SIG-M5 (cell line): ENCODE measurements around the gene LHX1.

Experiments
- DNase-seq: peaks from one replicate; lab custom pipeline; 2025; lab: John Stamatoyannopoulos, UW

LHX1 gene

DNA sequence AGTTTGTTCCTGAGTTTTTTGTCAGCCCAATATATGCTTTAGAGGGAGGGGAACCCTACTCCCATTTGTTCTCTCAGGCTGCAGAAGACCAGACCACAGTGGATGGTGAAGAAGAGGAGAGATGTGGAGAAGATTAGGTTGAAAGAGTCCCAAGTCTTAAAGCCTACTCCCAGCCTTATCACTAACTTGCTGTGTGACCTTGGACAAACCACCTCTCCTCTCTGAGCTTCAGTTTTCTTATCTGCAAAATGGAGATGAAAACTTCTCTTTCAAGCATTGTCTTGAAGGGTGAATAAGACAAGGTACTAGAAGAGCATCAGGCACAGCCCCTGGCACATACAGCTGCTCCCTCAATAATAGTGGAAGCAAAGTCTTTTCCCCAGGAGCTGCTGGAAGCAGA is 15.1 kb upstream of the LHX1 start:
- DNase-seq = no peak

DNA sequence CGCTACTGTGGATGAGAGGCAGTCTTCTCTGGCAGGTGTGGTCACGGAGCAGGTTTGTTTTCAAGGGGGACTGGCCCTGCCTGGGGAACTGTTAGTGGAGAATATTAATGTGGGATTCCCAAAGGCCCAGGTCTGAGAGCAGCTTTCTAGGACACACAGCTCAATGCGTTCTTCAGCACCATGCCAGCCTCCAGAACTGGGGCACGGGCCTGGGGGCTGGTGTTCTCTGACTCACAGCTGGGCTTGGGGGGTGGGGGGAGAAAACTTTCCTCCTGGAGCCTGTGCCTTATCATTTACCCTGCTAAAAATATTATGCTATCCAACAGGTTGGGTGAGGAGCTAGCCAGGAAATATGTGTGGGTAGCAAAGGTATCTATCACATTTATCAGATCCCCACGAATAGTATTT is 13.5 kb upstream of the LHX1 start:
- no peak for DNase-seq

DNA sequence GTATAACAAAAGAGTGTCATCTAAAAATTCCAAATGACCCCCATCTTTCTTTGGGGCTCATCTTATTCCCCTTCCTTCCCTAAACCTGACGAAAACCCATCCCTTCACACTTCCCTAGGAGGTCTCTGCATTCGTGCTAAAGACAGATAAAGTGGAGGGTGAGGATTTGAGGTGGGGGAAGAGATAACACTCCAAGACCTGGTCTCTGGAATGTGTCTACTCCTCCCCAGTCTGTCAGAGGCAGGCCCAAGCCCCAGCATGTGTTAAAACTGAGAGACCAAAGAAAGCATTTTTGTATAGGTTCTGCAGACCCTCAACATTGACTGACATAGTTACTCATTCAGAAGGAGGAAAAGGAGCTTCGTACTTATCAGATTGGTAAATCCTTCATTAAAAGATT is 11.0 kb upstream of the LHX1 start:
- no peak for DNase-seq

DNA sequence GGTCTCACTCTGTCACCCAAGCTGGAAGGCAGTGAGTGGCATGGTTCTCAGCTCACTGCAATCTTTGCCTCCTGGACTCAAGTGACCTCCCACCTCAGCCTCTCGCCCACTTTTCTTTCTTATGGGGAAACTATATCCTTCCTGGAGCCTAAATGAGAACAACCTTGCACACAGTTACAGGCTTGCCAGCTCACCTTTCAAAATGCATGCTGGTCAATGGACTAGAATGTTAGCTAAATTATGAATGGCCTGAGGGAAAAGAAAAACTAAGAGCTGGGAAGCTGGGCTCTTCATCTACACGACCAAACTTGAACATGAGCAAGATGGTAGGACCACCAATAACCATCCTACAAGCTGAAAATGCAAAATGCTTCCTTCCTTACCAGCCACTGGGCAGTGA is 10.6 kb upstream of the LHX1 start:
- no peak for DNase-seq

DNA sequence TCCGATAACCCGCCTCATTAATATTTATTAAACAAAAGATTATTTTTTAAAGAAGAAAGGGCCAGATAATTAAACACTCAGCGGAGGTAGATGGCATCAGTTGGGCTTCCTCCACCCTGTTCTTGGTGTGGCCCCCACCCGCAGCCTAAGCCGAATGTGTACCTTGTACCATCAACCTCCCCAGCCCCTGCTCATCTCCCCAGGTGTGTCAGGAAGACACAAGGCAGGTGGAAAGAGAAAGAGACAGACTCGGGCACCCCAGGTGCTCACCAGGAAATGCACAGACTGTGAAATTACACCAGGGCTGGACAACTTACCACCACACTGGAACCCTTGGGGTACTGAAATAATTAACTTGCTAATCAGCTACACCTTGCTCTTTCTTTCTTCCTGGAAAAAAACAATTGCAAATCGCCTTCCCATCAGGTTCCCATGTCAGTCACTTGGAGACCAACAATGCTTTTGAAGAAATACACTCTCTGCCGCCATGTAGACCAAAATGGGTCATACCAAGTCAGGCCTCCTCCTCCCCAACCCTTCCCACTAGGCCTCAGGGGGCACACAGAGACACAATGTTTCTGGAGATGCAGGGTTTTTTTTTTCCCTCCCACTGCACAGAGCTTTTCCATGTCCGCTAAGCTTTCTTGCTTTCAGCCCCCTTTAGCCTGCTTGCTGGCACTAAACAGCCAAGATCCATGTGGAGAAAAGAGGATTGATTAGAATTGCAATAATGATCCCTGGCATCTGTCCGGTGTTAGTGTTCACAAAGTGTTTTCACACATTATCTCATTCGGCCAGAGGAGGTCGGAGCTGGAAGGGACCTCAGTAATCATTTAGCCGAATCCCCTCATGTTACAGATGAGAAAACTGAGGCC is 8.6 kb upstream of the LHX1 start:
- DNase-seq = no peak

DNA sequence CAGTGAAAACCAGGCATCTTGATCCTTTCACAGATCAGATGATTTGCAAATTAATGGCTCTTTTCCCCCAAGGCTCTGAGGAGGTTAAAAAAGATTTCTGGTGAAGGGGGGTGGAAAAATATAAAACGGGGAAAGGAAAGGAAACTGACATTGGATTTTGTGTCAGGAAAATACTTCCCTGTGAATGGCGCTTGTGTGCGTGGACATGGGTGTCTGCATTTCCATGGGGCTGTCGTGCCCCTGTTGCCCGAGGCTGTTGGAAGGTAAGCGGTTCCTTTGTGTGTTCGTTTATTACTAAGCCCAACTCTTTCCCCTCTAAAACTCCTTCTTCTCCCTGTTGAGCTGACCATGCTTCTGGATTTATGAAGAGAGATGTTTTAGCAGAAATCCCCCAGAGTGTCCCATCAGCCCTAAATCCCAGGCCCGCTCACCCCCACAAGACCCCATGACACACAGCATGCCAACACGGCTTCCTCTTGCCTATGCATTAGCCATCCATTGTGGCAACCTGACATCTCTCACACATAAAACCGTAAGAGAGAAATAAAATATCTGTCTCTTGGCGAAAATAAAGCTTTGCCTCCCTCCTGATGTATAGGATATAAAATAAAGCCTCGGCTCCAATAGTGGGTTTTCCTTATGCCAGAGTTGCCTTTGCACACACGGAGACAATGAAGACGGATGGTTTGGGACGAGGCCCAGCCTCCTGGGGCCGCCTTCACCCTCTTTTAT is 7.3 kb upstream of the LHX1 start:
- DNase-seq = no peak

DNA sequence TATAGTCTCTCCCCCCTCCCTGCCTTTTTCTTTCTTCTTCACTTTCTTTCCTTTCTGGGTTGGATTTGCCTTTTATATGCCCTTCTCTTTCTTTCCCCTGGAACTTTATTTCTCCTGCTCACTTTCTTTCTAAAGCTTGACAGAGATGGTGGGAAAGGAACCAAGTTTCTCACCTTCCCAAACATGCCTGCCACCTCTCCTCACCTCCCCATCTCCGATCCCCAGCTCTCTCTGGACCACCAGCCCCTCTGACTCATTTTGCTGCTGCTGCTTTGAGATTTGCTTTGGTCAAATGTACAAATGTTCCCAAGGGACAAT is 6.7 kb upstream of the LHX1 start:
- DNase-seq = no peak

DNA sequence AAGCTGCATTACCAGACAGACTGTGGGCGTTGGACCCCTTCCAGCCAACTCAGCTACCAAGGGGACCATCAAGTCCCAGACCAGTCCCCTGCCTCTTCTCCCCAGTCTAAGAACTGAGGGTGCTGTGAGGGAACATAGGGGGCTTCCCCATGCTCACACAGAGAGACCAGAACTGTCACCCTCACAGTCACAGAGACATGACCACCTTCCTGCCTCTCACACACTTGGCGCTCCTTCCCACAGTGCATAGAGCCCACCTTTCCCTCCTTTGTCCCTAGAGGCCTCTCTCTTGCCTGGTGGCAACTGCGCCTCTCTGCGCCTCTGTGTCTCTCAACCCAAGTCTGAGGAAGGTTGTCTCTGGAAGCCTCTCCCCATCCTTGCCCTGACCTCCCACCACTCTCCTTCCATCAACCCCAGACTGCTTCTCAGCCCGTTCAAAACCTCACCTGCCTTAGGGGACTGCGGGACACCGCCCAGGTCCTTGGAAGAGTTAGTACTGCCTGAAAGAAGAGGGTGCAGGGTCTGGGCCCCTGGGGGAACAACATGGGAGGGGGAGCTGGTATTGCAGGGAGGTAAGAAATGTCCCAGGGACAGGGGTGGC is 6.1 kb upstream of the LHX1 start:
- DNase-seq = no peak

DNA sequence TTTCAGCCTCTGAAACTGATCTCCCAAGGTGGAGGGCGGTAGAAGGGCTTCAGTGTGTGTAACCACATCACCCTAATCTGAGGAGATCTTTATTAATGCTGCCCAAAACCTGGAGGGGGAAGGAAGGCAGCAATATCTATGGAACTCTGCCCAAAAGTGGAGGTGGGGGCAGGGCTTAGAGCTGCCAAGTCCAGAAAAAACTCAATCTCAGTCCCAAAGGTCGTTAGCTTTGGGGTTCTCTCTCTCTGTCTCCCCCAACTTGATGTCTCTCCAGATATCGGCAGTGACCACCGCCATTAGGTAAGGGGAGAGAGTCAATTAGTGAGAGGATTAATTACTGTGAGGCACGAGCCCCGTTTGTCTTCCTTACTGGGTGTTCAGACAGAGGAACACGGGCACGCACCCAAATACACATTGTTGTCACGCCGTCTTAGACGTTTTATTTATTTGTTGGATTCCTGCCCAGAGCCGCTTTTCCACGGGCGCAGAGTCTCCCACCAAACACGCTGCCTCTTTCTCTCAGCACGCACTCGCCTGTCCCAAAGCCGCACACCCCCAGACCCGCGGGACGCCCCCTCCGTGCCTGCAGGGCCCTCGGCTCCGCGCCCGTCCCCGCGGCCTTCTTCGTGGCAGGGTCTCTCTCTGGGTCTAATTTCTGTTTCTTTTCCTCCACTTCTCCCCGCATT is 5.4 kb upstream of the LHX1 start:
- DNase-seq = no peak

DNA sequence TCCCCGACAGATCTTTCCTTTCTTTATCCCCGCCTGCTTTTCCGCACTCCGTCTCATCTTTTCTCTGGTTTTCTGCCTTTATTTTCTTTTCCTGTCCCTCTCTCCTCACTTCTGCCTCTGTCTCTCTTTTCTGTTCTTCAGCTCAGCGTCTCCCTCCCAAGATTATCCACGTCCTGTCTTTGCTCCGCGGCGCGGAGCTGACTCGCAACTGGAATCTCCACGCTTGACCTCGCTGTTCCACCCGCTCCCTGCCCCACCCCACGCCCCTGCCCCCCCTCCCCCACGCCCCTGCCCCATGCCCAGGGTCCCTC is 4.9 kb upstream of the LHX1 start:
- no peak for DNase-seq

DNA sequence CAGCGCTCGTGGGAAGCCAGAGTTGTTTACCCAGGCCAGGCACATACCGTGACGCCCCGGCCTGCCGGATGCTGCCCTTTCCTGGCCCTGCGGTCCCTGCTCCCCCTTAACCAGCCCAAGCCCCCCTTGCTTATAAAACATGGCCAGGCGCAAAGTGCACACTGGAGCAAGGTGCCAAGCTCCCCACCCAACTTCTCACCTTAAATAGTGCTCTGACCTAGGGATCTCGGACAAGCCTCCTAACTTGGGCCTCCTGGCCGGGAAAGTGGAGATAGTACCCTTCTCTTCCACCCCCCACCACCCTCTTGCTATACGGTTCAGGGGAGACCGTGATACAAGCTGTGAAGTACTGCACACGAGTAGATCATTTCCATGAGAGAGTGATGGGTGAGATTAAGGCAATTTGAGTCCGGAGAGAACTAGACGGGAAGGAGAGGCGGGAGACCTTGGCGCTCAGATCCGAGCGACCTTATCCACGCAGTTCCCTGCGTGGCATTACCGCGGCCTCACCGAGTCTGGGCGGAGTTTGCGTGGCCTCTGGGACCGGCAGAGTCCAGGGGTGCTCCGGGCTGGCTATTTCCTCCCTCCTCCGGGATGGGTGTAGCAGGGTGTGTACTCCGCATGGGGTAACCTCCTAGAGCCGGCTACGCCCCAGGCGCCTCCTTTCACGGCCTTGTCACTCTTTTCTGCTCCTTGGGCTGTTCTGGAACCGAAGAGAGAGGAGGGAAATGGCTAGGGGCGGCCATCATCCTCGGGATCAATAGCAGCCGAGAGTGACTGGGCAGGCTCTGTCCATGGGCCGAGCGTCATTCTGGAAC is 4.4 kb upstream of the LHX1 start:
- DNase-seq = no peak

DNA sequence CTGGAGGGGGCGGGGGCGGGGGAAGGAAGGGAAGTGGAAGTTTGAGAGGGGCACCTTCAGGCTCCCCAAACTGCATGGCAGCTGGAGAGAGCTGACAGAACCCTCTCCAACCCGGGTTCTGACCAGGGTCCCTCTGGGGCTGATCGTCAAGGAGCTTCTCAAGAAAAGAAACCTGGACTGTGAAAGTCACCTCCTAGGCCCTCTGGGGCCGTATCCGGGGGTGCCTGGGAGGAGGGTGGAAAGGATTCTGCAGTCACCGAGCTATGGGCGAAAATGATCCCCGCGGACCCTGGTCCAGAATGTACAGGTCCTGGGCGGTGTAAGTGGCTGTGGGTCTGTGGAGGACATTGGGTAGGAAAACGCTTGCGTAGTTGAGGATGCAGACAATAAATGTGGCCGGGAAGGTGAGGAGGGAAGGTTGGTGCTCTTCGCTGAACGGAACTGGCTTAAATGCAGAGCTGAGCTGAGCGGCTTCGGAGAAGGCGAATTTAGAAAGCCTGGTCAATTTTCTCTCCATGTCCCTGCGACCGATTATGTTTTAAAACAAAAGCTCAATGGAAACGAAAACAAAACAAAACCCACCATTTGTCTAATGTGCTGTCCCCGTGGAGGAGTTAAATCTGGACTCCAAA is 3.6 kb upstream of the LHX1 start:
- DNase-seq = no peak

DNA sequence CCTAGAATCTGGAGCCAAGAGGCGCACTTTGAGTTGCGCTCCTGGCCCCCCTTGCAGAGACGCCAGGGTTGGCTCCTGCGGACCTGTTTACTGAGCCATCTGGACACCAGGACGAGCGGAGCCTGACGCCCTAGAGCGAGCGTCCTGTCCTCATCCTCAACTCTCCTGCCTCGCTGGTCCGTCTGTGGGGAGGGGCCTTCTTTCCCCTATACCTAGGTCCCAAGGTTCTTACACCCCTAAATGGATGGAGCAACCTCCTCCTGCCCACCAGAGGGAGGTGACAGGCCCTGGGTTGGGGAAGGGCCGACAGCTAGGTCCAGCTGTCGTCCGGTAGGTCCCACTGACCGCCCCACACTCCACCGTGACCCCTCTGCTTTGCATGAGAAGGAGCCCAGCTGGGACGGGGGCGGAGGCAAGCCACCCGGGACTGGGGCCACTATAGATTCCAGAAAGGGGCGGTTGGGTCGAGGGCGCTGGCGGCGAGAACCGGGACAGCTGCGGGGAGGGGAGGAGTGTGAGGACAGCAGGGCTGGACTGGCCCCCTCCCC is 3.1 kb upstream of the LHX1 start:
- no peak for DNase-seq

DNA sequence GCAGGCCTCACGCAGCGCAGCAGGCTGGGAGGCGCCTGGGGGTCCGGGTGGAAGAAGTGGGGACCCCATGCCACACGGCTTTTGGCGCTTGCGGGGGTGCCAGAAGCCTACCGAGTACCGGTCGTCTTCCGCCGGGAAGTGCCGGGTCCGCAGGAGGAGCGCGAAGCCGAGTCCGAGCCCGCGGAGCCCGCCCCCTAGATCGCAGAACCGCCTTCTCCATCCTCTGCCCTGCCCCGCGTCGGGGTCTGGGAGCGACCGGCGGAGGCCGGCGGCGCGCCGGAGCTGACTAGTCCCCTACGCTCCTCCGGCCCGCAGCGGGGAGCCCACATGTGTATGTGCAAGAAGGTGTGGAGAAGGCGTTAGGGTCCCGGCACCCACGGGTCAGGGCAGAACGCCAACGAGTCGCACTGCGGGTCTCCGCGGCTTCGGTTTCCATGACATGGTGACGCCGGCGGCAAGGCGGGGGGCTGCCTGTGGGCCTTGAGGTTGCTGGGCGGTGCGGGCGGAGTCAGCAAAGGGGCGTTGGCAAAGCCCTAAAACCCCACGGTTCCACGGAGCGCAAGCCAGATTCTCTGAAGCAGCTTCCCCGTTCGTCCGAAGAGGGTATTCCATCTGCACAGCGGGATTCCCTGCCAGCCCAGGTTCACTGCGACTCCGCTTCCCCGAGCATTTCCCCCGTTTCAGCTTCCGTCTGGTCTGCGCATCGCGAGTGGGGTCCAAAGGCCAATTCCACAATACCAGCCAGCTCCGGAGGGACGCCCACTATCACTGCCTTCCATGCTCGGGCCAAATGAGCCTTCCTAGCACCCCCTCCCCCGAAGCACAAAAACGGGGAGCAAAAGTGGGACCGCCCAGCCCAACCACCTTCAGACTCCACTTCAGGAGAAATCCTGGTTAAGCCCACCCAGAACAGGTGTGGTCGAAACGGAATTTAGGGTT is 2.3 kb upstream of the LHX1 start:
- no peak for DNase-seq

DNA sequence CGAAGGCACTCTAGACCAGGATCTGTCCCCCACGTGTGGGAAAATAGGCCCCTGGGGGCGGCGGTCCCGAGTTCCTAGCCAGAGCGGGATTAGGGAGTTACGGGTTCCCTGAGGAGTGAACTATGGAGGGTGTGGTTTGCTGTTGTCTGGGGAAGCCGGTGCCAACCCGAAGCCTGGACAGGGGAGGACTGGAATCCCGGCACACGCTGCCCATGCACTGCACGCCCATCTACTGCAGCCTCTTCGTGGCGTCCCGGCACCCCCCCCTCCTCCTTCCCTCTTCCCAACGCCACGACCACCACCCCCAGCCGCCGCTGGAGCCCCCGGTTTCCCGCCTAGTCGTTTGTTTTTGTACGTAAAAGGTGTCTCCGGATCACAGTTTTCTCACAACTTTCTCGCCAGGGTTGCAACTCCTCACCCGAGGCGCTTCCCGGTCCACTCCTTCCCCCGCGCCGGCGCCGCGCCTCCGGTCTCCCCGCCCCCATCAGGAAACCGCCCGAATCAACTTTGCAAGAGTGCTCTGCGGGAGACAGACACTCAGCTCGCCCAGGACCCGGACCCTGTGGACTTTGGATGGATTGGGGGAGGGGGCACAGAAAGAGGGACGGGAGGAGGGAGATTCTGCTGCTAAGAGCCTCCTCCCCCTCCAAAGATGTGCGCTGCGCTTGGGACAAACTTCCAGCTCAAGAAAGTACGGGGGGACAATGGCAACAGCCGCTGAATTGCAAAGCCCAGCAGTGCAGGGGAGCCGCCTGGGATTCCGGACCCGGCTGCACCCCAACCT is 1.4 kb upstream of the LHX1 start:
- no peak for DNase-seq

DNA sequence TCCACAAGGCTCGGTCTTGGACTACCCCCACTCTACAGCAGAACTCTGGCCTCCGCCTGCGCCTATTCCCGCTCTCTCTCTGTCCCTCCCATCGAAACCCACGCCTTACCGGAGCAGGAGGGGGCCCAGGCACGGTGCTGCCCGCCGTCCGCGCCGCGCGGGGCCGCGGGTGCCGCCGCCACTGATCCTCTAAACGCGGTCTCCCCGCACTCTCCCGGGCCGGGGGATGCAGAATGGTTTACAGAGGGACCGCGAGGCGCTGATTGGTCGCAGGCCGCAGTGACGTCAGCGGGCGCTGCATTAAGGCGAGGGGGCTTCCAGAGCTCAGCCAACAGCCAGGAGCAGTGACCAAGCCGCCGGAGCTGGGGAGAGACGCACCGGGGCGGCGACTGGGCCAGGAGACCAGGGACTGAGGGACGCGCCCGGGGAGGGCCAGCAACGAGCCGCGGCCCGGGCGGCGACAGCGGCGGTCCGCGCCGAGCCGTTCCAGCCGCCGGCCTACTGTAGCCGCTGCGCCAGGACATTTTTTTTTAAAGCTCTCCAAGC is 747 bp upstream of the LHX1 start:
- no peak for DNase-seq

DNA sequence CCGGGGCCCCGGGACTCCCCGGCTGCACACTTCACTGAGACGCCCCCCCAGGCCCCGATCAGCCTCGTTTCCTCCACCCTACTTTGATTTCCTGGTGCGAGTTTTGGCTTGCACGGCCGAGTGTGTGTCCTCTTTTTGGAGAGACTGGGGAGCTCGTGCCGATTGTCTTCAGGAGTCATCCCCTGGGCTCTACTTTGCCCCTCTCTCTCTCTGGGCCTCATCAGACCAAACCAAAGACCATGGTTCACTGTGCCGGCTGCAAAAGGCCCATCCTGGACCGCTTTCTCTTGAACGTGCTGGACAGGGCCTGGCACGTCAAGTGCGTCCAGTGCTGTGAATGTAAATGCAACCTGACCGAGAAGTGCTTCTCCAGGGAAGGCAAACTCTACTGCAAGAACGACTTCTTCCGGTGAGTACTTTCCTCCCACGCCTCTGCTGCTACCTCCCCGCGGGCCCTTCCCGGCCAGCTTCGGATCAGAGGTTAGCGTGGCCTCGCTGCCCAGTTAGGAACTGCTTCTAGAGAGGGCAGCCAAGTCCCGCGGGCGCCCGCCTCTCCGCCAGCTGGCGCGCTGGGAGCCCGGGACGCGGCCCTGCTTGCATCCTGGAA is 787 bp downstream of the LHX1 start:
- no peak for DNase-seq

DNA sequence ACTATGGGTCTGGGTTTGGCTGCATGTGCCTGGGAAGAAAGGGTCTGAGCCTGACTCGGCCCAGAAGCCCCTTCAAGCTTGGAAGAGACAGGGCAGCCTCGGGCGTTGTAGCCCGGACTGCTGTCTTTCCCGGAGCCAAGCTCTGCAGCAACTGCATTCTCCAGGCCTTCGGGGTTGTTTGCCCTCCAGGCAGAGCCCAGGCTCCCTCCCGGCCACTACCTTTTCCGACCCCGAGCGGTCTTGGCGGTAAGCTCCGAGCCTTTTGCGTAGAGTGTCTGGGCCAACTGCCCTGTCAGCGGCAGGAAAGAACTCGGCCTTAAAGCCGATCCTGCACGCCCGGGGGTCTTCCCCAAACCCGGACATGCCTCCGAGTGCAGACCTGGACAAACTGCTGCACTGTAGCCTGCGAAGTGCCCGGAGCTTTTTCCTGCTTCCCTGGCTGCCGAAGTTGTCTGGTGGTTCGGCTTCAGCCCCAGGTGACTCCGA is 1.3 kb downstream of the LHX1 start:
- no peak for DNase-seq
